GM21825 (cell line): ENCODE results near the gene MSRB3.

Experiments
- ATAC-seq: cut with Tn5 transposase; IDR thresholded peaks from one replicate; pipeline ENCODE4 v1.9.1; 2021; ENCODE audit warnings: mild to moderate bottlenecking, moderate library complexity; ENCODE audit not compliant: unreplicated experiment

MSRB3 gene

DNA sequence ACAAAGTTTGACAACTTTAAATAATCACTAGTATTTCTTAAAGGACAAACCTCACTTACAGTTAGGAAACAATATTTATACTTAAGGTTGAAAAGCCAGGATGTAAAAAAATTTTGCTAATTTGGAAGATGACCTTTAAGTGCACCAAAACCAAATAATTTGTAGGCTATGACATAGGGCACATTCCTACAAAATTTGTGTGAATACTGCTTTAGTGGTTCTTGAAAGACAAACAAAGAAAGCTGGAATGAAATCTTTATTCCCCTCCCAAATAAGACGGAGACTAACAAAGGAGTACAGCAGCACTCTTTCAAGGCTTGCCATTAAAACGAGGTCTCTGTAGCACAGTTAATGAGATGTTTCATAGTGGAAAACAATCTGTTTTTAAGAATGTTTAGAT lies 45.6 kb downstream of the MSRB3 start:
- ATAC-seq = no peak

DNA sequence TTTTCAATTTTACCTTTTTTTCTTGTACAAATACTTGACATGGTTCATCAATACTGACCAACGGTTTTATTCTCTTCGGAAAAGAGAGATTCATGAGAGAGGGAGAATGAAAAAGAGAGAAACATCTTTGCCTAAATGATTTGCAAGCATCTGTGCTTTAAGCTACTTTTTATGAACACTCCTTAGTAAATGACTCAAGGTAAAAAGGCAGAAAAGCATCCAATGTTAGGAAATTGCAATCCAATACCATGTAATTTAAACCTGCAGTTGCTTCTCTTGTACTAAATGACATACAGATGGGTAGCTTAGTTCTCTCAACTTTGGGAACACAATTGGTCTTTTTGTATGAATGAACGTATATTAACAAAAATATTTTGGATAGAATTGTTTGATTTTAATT lies 46.1 kb downstream of the MSRB3 start:
- ATAC-seq = no peak

DNA sequence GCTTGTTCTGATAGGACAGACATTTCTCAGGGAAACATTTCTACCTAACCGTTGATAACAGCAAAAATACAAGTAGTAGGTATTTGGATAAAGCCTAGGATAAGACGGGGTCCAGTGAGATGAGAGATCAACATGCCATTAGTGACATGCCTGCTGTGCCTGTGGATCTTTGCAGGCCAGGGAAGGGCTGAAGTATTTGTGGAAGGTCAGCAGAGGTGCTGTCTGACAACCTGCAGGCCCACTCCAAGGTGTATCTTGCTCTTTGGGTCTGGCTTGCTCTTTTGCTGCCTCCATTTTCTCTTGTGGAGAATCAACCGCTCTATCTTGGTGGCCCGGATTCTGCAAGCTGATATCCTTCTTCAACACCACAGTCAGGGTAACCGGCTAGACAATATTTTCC lies 46.7 kb downstream of the MSRB3 start:
- ATAC-seq = no peak

- no peak for ATAC-seq
Observed at GRCh38 chr12:65326616-65327015, 48.1 kb downstream of the MSRB3 start.

GRCh38 chr12:65327207-65328076 lies 49.0 kb downstream of the MSRB3 start:
- ATAC-seq = no peak

DNA sequence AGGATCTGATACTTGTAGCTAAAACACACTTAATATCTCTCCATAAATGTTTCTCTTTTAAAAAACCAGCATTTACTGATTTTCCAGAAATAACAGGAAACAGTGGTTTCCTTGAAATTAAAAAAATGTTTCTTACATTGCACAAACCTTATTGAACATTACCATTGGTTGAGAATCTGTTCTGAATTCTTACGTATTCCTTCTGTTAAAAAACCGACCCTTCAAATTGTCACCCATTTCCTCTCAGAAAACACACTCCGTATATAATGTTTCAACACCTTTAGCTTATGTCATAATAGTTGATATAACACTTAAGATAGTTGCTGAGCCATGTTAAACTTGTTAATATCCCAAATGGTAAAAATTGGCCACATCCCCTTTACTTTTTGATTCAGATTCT lies 51.2 kb downstream of the MSRB3 start:
- ATAC-seq = no peak

DNA sequence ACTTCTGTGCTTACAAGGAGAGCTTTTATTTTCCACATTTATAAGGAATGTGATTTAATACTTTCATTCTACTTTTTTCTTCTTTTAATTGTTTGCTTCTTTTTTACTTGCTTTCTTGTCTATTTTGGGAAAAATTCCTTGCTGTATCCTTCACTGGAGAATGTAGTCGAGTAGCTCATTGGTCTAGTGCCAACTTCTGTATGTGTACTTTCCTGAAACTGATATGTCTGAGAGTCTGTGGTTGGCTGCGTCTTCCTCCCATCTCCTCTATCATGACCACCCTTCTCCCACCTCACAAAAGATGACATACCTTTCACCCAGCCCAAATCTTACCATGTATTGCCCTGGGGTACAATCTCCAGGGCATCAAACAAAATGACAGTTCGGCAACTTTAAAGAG lies 51.8 kb downstream of the MSRB3 start:
- ATAC-seq = no peak

- no peak for ATAC-seq
Observed at GRCh38 chr12:65331456-65331855, 53.0 kb downstream of the MSRB3 start.

DNA sequence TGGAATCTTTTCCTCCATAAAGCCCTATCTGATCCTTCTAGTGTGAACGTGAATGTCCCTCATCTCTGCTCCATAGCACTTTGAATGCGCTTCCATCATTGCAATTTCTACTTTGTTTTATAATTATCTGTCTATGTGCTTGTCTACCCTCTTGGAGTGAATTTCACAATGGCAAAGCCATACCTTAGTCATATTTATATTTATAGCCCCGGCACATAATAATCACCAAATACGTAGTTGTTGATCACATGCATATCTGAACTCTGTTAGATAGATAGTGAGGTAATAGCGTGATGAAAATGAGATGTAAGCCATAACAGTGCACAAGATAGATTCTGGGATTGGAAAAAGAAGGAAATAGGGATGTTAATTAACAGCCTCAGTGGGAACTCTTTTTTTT lies 55.2 kb downstream of the MSRB3 start:
- no peak for ATAC-seq

DNA sequence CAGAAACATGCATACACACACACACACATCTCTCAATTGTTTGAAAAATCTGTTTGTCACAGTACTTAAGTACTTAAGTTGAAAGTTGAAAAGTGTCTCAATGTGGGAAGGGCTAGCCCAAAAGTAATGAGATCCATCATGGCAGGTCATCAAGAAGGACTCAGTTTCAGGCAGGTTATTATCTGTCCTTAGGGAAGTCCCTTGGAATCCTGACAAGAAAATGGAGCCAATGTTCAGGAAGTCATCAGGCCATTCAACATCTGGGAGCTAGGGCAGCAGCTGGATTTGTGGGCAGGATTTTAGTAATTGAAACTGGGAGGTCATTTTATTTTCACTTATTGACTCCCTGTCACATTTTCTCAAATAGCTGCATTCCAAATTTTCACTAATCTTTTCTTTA lies 56.0 kb downstream of the MSRB3 start:
- ATAC-seq = no peak

GRCh38 chr12:65335021-65335714 lies 56.7 kb downstream of the MSRB3 start:
- ATAC-seq = no peak

DNA sequence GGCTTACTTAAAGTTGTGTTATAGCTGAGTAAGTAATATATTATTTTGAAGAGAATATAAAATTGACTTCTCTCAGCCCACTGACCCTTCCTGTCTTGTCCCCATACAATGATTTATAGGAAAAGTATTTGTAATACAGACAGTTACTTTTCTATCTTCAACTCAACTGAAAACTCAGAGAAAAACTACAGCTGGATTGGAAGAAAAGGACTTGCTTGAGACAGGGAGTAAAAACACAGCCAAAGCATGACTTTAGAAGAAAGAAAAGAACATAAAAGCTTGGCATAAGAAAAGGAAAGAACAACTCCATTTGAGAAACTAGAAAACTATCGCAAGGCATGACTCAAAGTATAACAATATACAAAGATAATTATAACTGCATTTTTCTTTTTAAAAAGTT lies 57.5 kb downstream of the MSRB3 start:
- ATAC-seq = no peak

DNA sequence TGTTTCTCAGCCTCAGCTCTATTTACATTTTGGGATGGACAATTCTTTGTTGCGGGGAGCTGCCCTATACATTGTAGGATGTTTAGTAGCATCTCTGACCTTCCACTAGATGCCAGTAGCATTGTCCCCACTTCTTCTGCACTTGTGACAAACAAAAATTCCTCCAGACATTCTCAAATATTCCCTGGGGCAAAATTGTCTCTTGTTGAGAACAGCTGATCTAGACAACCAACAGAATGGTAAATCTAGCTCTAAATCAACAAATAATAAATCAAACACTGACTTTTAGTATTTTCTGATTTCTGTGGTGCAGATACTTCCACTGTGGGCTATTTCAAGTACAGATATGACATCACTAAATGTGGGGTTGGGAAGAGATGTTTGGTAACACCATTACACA lies 60.7 kb downstream of the MSRB3 start:
- no peak for ATAC-seq

DNA sequence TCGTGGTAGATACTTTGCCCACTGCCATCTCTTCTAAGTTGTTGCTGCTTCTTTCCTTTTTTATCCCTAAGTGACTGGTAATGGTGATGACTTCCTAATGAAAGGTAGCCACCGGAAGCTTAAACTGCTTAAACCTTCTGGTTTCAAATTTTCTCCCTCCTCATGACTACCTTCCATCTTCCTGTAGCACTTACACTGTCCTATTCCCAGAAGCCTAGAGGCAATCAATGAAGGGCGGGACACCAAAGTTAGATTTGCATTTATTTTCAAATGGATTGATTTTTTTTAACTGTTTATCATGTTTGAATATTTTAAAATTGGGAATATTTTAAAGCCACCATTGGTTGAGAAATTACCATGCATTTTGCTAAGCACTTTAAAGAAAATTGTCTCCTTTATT lies 64.7 kb downstream of the MSRB3 start:
- ATAC-seq = no peak

DNA sequence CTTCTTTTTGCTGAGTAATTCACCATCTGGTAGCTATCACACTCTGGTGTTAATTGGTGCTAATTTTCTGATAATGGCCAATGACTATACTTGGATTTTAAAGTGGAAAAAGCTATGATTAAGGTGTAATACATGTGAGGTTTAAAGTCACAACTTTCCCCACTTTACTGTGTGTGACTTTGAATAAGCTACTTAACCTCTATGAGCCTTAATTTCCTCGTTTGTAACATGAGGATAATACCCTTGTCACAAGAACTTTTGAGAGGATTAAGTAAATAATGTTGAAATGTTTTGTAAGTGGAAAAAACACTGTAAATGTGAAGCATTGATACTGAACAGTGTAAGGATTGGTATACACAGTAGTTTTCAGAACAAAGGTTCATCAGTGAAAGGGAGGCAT lies 65.3 kb downstream of the MSRB3 start:
- ATAC-seq = no peak

DNA sequence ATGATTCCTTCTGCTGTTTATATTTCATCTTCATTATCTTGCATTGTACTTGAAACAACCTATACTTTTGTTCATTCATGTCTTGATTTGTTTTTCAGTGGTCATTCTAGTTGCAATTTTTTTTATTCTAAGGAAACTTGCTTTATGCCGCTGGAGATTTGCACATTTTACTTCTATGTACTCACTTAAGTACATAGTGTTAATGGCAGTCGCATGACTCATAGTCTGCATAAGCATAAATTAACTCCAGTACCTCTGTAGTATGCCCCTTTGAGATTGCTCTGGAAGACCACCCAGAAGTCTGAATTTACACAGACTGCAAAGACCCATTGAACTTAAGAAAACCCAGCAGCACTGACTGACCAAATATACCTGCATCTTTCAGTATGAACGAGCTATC lies 77.0 kb downstream of the MSRB3 start:
- no peak for ATAC-seq

- no peak for ATAC-seq
Observed at GRCh38 chr12:65362234-65363031, 84.0 kb downstream of the MSRB3 start.

DNA sequence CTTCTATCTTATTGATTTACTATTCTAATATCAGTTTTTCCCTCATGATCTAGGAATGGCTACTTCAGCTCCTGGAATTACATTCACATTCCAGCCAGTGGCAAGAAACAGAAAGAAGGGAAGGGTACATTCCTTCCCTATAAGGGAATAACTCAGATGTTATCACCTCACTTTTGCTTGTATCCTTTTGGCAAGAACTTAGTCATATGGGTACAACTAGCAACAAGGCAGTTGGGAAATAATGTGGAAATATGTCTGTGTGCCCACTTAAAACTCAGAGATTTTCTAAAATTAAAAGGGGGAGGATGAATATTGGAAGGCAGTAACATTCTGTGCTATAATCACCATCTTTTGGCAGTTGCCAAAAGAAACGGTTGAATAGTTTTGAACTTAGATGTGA lies 85.6 kb downstream of the MSRB3 start:
- no peak for ATAC-seq

DNA sequence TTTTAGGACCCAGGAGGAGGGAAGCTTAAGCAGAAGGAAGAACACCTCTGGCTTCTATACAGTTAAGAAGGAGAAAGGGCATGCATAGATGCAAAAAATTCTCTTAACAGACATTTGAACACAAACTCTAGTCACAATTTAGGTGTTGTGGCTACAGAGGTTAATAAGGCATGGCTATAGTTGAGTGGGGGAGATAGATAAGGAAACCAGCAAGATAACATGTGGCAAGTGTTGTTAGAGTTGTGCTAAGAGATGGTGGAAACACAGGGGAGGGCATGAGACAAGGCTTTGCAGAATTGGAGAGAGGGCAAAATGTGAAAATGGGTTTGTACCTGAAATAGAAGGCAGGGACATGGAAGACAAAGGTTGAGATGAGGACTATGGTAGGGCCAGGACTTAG lies 88.9 kb downstream of the MSRB3 start:
- no peak for ATAC-seq

DNA sequence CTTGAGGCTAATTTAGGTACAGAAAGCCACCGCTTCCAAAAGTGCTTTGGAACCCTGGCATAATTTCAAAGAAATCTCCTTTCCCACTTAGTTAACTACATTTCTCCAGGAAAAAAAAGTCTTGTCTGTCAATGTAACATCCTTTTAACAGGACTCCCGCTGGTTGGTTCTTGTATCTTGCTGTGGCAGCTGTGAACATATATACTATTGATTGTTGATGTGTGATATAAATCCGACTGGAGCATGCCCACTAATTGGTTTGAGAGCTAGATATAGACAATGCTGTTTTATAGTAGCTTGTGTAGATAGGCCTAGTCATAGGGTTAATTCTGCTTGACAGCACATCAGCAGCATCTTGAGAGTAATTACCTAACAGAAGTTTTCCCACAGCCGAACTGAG lies 89.6 kb downstream of the MSRB3 start:
- ATAC-seq = no peak

- ATAC-seq = no peak
Observed at GRCh38 chr12:65372574-65372973, 94.1 kb downstream of the MSRB3 start.

GRCh38 chr12:65384240-65384639 lies 105.8 kb downstream of the MSRB3 start:
- no peak for ATAC-seq
